ENCODE measurements around the gene PTTG1IP2. TPM values are rescaled to one million over a fixed set of nuclear protein-coding genes. Genes with fewer than 3 reads are reported as not detected.

The PTTG1IP2 gene
- total RNA-seq, 4 donors from 2014 or later, result not detected

- H3K4me3 ChIP-seq (ENCODE audit: low read depth, poor library complexity, severe bottlenecking), result no peak overlapping the region
- no peak for DNase-seq (ENCODE audit: low spot score in 2 of 2)
- intact Hi-C loops (cut with DNase I; ENCODE audit: low total_unique reads), result no loop called here
- WGBS, 2 donors, result 64 to 83% methylated on average over 4 of the region's 4 CpGs
- TF ChIP-seq POLR2A (IDR thresholded peaks at IDR 0.05), result no peak
- TF ChIP-seq CTCF (IDR thresholded peaks at IDR 0.05), result no peak
Observed at GRCh38 chr7:90551036-90551435, 81.6 kb downstream of the PTTG1IP2 start.

GRCh38 chr7:90552521-90552920 is 83.1 kb downstream of the PTTG1IP2 start:
- WGBS, 2 donors, result 79 to 86% methylated on average over 1 of the region's 1 CpG
- no peak for DNase-seq (ENCODE audit: low spot score in 2 of 2)
- no peak overlapping the region for H3K4me3 ChIP-seq (ENCODE audit: low read depth, poor library complexity, severe bottlenecking)
- intact Hi-C loops (cut with DNase I; ENCODE audit: low total_unique reads), result no loop called here
- no peak for TF ChIP-seq CTCF (IDR thresholded peaks at IDR 0.05)
- no peak for TF ChIP-seq POLR2A (IDR thresholded peaks at IDR 0.05)

- TF ChIP-seq CTCF (IDR thresholded peaks at IDR 0.05) (no peak), POLR2A (IDR thresholded peaks at IDR 0.05) (no peak)
- DNase-seq (ENCODE audit: low spot score in 2 of 2), result no peak
- intact Hi-C loops (cut with DNase I; ENCODE audit: low total_unique reads), result no loop called here
- WGBS, 2 donors, result 24 to 28% methylated on average over 1 of the region's 1 CpG
- no peak overlapping the region for H3K4me3 ChIP-seq (ENCODE audit: low read depth, poor library complexity, severe bottlenecking)
Observed at GRCh38 chr7:90560730-90561129, 91.3 kb downstream of the PTTG1IP2 start.

Other genes with a start within 250 kb of the PTTG1IP2 start
- 1 to 10 TPM; 1.3 to 3.7 (median 3.4) TPM for gene CFAP69, start 224.5 kb upstream of the PTTG1IP2 start, total RNA-seq
- gene FAM237B, start 148.3 kb upstream of the PTTG1IP2 start, total RNA-seq, result not detected
- gene GTPBP10, start 122.9 kb upstream of the PTTG1IP2 start, total RNA-seq, result 10 to 100 TPM; 11.6 to 26.2 (median 15.3) TPM
- gene CLDN12, start 66.2 kb upstream of the PTTG1IP2 start, total RNA-seq, result 10 to 100 TPM; 11.2 to 17.1 (median 12.6) TPM
- gene CDK14, start 126.7 kb downstream of the PTTG1IP2 start, total RNA-seq, result 10 to 100 TPM in 1 of 4 donors, 1 to 10 TPM in 3; 1.1 to 12.7 (median 5.8) TPM

All from lower leg skin (tissue), 4 donors.